Measurements from ENCODE around the gene SLC51A. TPM values are rescaled to one million over a fixed set of nuclear protein-coding genes. Genes with fewer than 3 reads are reported as not detected.

Gene SLC51A
- total RNA-seq, 1 donor = not detected

DNA sequence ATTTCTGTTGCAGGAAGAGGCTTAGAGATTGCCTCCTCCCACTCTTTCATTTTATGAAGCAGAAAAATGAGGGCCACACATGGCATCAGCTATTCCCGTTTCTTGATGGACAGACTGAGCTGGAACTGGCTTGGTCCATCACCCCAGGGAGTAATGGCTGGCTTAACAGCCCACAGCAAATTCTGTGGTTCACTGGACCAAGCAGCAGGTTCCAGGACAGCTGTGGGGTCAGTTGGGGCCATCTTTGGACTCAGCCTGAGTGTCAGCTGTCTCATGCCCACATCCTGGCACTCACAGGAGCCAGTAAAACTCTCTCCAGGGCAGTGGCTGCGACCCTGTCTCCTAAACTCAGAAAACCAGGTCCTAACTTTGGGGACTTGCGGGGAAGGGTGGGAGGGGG lies 41.7 kb upstream of the SLC51A start:
- no peak overlapping the region for H3K27ac ChIP-seq (ENCODE audit: low read depth, low read length)
- no peak overlapping the region for H3K4me3 ChIP-seq (ENCODE audit: insufficient read depth, low read length)
- peaks cover 6% of the 10 kb centered on the region for H3K4me1 ChIP-seq (ENCODE audit: insufficient read depth, low read length)
- H3K79me2 ChIP-seq (ENCODE audit: insufficient read depth, low read length) = no peaks in the 10 kb centered on the region
- no peak overlapping the region for H3K4me2 ChIP-seq (ENCODE audit: insufficient read depth, low read length)
- DNase-seq (ENCODE audit: insufficient read length, low spot score, missing footprints) = peak; percentile 38
- no peaks in the 10 kb centered on the region for H4K20me1 ChIP-seq (ENCODE audit: insufficient read depth, low read length)
- no peaks in the 10 kb centered on the region for H3K36me3 ChIP-seq (ENCODE audit: insufficient read depth, low read length)
- H3K9me3 ChIP-seq (ENCODE audit: low read depth, low read length) = no peaks in the 10 kb centered on the region
- no peak overlapping the region for H2AFZ ChIP-seq (ENCODE audit: low read length)
- H3K27me3 ChIP-seq (ENCODE audit: insufficient read depth, low read length) = no peaks in the 10 kb centered on the region
- no peak for TF ChIP-seq CTCF (IDR thresholded peaks at IDR 0.05; ENCODE audit: extremely low read depth, low read depth, low read length)

- DNase-seq (ENCODE audit: insufficient read length, low spot score, missing footprints) = no peak
- Histone ChIP-seq H3K27ac (ENCODE audit: low read depth, low read length) (no peak overlapping the region), H3K27me3 (ENCODE audit: insufficient read depth, low read length) (no peaks in the 10 kb centered on the region), H2AFZ (ENCODE audit: low read length) (no peak overlapping the region), H3K4me1 (ENCODE audit: insufficient read depth, low read length) (peaks cover 10% of the 10 kb centered on the region), H4K20me1 (ENCODE audit: insufficient read depth, low read length) (no peaks in the 10 kb centered on the region), H3K79me2 (ENCODE audit: insufficient read depth, low read length) (no peaks in the 10 kb centered on the region), H3K36me3 (ENCODE audit: insufficient read depth, low read length) (no peaks in the 10 kb centered on the region), H3K4me3 (ENCODE audit: insufficient read depth, low read length) (no peak overlapping the region), H3K9me3 (ENCODE audit: low read depth, low read length) (no peaks in the 10 kb centered on the region), H3K4me2 (ENCODE audit: insufficient read depth, low read length) (no peak overlapping the region)
- TF ChIP-seq CTCF (IDR thresholded peaks at IDR 0.05; ENCODE audit: extremely low read depth, low read depth, low read length) = no peak
Measured at GRCh38 chr3:196175116-196175625, 41.2 kb upstream of the SLC51A start.

DNA sequence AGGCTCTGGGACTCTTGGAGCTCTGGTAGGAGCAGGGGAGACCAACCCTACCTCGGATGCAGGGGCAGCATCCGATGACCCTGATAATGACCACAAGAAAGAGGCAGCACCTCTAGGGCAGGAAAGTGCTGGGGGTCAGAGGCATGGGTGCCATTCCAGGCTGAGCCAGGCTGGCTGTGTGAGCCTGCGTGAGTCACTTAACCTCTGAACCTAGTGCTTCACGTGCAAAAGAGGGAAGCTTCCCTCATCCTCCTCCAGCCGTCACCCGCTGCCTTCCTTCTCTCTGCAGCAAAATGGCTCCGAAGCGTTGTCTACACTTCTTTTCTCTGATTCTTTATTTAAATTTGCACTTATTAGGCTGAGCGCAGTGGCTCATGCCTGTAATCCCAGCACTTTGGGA lies 40.6 kb upstream of the SLC51A start:
- TF ChIP-seq CTCF (IDR thresholded peaks at IDR 0.05; ENCODE audit: extremely low read depth, low read depth, low read length) = no peak
- H3K27ac ChIP-seq (ENCODE audit: low read depth, low read length) = no peak overlapping the region
- peak; percentile 37 for DNase-seq (ENCODE audit: insufficient read length, low spot score, missing footprints)
- no peak overlapping the region for H3K4me2 ChIP-seq (ENCODE audit: insufficient read depth, low read length)
- no peak overlapping the region for H2AFZ ChIP-seq (ENCODE audit: low read length)
- H3K4me1 ChIP-seq (ENCODE audit: insufficient read depth, low read length) = peaks cover 10% of the 10 kb centered on the region
- no peaks in the 10 kb centered on the region for H3K9me3 ChIP-seq (ENCODE audit: low read depth, low read length)
- H3K79me2 ChIP-seq (ENCODE audit: insufficient read depth, low read length) = no peaks in the 10 kb centered on the region
- no peaks in the 10 kb centered on the region for H3K27me3 ChIP-seq (ENCODE audit: insufficient read depth, low read length)
- no peak overlapping the region for H3K4me3 ChIP-seq (ENCODE audit: insufficient read depth, low read length)
- no peaks in the 10 kb centered on the region for H3K36me3 ChIP-seq (ENCODE audit: insufficient read depth, low read length)
- H4K20me1 ChIP-seq (ENCODE audit: insufficient read depth, low read length) = no peaks in the 10 kb centered on the region

- Histone ChIP-seq H2AFZ (ENCODE audit: low read length) (no peak overlapping the region), H3K27me3 (ENCODE audit: insufficient read depth, low read length) (no peaks in the 10 kb centered on the region), H3K79me2 (ENCODE audit: insufficient read depth, low read length) (no peaks in the 10 kb centered on the region), H3K9me3 (ENCODE audit: low read depth, low read length) (no peaks in the 10 kb centered on the region), H3K36me3 (ENCODE audit: insufficient read depth, low read length) (no peaks in the 10 kb centered on the region), H3K4me1 (ENCODE audit: insufficient read depth, low read length) (peaks cover 10% of the 10 kb centered on the region), H3K27ac (ENCODE audit: low read depth, low read length) (no peak overlapping the region), H3K4me2 (ENCODE audit: insufficient read depth, low read length) (no peak overlapping the region), H3K4me3 (ENCODE audit: insufficient read depth, low read length) (no peak overlapping the region), H4K20me1 (ENCODE audit: insufficient read depth, low read length) (no peaks in the 10 kb centered on the region)
- DNase-seq (ENCODE audit: insufficient read length, low spot score, missing footprints) = no peak
- no peak for TF ChIP-seq CTCF (IDR thresholded peaks at IDR 0.05; ENCODE audit: extremely low read depth, low read depth, low read length)
Measured at GRCh38 chr3:196177567-196177966, 38.8 kb upstream of the SLC51A start.
